ENCODE results near the gene ZBTB49. TPM values are rescaled to one million over a fixed set of nuclear protein-coding genes. Genes with fewer than 3 reads are reported as not detected.

The ZBTB49 gene
- total and polyA plus RNA-seq, 9 donors = 5.5 to 13.4 (median 8.3) TPM

GRCh38 chr4:4268776-4269175 lies 21.3 kb upstream of the ZBTB49 start:
- Histone ChIP-seq H3K27me3 (no peaks in the 10 kb centered on the region), H3K27ac (no peak overlapping the region), H3K9me3 (no peaks in the 10 kb centered on the region), H3K4me3 (no peak overlapping the region), H3K4me1 (ENCODE audit: insufficient read depth) (no peaks in the 10 kb centered on the region), H3K36me3 (no peaks in the 10 kb centered on the region)
- DNase-seq = no peak
- WGBS, 3 donors = 80 to 98% (median 96%) methylated on average over 1 of the region's 1 CpG
- TF ChIP-seq POLR2A (IDR thresholded peaks at IDR 0.05) = no peak
- TF ChIP-seq EP300 (IDR thresholded peaks at IDR 0.05) = no peak
- TF ChIP-seq, protein P1, sequence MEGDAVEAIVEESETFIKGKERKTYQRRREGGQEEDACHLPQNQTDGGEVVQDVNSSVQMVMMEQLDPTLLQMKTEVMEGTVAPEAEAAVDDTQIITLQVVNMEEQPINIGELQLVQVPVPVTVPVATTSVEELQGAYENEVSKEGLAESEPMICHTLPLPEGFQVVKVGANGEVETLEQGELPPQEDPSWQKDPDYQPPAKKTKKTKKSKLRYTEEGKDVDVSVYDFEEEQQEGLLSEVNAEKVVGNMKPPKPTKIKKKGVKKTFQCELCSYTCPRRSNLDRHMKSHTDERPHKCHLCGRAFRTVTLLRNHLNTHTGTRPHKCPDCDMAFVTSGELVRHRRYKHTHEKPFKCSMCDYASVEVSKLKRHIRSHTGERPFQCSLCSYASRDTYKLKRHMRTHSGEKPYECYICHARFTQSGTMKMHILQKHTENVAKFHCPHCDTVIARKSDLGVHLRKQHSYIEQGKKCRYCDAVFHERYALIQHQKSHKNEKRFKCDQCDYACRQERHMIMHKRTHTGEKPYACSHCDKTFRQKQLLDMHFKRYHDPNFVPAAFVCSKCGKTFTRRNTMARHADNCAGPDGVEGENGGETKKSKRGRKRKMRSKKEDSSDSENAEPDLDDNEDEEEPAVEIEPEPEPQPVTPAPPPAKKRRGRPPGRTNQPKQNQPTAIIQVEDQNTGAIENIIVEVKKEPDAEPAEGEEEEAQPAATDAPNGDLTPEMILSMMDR (IDR thresholded peaks at IDR 0.05) = no peak
- intact Hi-C loops (cut with DNase I) = no loop called here

- 92 to 94% (median 93%) methylated on average over 11 of the region's 11 CpGs for WGBS, 3 donors
- intact Hi-C loops (cut with DNase I) = no loop called here
- TF ChIP-seq, protein P1 (IDR thresholded peaks at IDR 0.05) = no peak
- no peak for TF ChIP-seq POLR2A (IDR thresholded peaks at IDR 0.05)
- TF ChIP-seq EP300 (IDR thresholded peaks at IDR 0.05) = no peak
- Histone ChIP-seq H3K4me3 (no peak overlapping the region), H3K27me3 (no peaks in the 10 kb centered on the region), H3K4me1 (ENCODE audit: insufficient read depth) (no peaks in the 10 kb centered on the region), H3K9me3 (no peaks in the 10 kb centered on the region), H3K36me3 (no peaks in the 10 kb centered on the region), H3K27ac (no peak overlapping the region)
- DNase-seq = no peak
These were observed 20.7 kb upstream of the ZBTB49 start for GRCh38 chr4:4269331-4269731.

DNA sequence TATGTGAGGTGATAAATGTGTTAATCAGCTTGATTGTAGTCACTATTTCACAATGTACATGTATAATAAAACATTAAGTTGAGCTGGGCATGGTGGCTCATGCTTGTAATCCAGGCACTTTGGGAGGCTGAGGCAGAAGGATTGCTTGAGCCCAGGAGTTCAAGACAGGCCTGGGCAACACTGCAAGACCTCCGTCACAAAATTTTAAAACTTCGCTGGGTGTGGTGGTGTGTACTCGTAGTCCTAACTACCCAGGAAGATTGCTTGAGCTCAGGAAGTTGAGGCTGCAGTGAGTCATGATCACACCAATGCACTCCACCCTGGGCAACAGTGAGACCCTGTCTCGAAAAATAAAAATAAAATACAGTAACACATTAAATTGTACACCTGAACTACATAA lies 20.2 kb upstream of the ZBTB49 start:
- H3K36me3 ChIP-seq = no peaks in the 10 kb centered on the region
- intact Hi-C loops (cut with DNase I) = no loop called here
- 90 to 91% (median 90%) methylated on average over 4 of the region's 4 CpGs for WGBS, 3 donors

GRCh38 chr4:4270529-4270928 lies 19.5 kb upstream of the ZBTB49 start:
- Histone ChIP-seq H3K27ac (no peak overlapping the region), H3K9me3 (no peaks in the 10 kb centered on the region), H3K27me3 (no peaks in the 10 kb centered on the region), H3K36me3 (no peaks in the 10 kb centered on the region), H3K4me3 (no peak overlapping the region), H3K4me1 (ENCODE audit: insufficient read depth) (no peaks in the 10 kb centered on the region)
- 68 to 88% (median 80%) methylated on average over 4 of the region's 4 CpGs for WGBS, 3 donors
- intact Hi-C loops (cut with DNase I) = no loop called here
- DNase-seq = no peak
- TF ChIP-seq EP300 (IDR thresholded peaks at IDR 0.05) (no peak), POLR2A (IDR thresholded peaks at IDR 0.05) (no peak)
- TF ChIP-seq, protein P1 (IDR thresholded peaks at IDR 0.05) = no peak

More for the DNA sequence above, 20.2 kb upstream of the ZBTB49 start:
- Histone ChIP-seq H3K9me3 (no peaks in the 10 kb centered on the region), H3K27me3 (no peaks in the 10 kb centered on the region), H3K4me1 (ENCODE audit: insufficient read depth) (no peaks in the 10 kb centered on the region), H3K27ac (no peak overlapping the region), H3K4me3 (no peak overlapping the region)
- TF ChIP-seq POLR2A (IDR thresholded peaks at IDR 0.05) (no peak), EP300 (IDR thresholded peaks at IDR 0.05) (no peak)
- TF ChIP-seq, protein P1 (IDR thresholded peaks at IDR 0.05) = no peak
- DNase-seq = no peak

Measured in ovary (tissue), 9 donors.